Brain pericyte (primary cell): ENCODE measurements around the gene ECT2.
"Not testable (repeated sequence)": the region's sequence is repeated elsewhere in the genome, so short reads cannot be mapped to it uniquely, and the experiment has no call there.

Source experiments
- DNase-seq: peaks from one replicate; pipeline ENCODE4 v3.0.0-alpha.2; 2012; ENCODE audit warnings: low read depth, low spot score

The ECT2 gene

GRCh38 chr3:172750368-172751174 lies at the start of gene ECT2:
Gene ECT2, plus strand, starts transcription at chr3:172750726. Its CDS starts 3,805 bp downstream, at chr3:172754531.
- DNase-seq: peak; percentile 97

GRCh38 chr3:172700936-172701455 lies 49.5 kb upstream of the ECT2 start:
- no peak for DNase-seq

- DNase-seq: no peak
These were observed 48.8 kb upstream of the ECT2 start for GRCh38 chr3:172701751-172702150.

- DNase-seq: no peak
These were observed 48.3 kb upstream of the ECT2 start for GRCh38 chr3:172702256-172702655.

- not testable (repeated sequence) for DNase-seq
These were observed 47.8 kb upstream of the ECT2 start for GRCh38 chr3:172702731-172703130.

- no peak for DNase-seq
These were observed 46.5 kb upstream of the ECT2 start for GRCh38 chr3:172704001-172704400.

- DNase-seq: no peak
These were observed 45.4 kb upstream of the ECT2 start for GRCh38 chr3:172705170-172705569.

GRCh38 chr3:172707030-172707429 lies 43.5 kb upstream of the ECT2 start:
- DNase-seq: no peak

GRCh38 chr3:172707967-172708366 lies 42.6 kb upstream of the ECT2 start:
- no peak for DNase-seq

- no peak for DNase-seq
These were observed 41.4 kb upstream of the ECT2 start for GRCh38 chr3:172708921-172709773.

GRCh38 chr3:172709774-172710663 lies 40.5 kb upstream of the ECT2 start:
- peak; percentile 11 for DNase-seq

GRCh38 chr3:172710664-172711453 lies 39.7 kb upstream of the ECT2 start, which contains the start of gene NCEH1:
Gene NCEH1, minus strand, starts transcription at chr3:172711067. Its CDS starts 83 bp downstream, at chr3:172710984.
- DNase-seq: peak; percentile 66

- no peak for DNase-seq
These were observed 39.1 kb upstream of the ECT2 start for GRCh38 chr3:172711454-172711795.

GRCh38 chr3:172713316-172713715 lies 37.2 kb upstream of the ECT2 start:
- DNase-seq: no peak

- no peak for DNase-seq
These were observed 34.0 kb upstream of the ECT2 start for GRCh38 chr3:172716476-172716875.

GRCh38 chr3:172717493-172718088 lies 32.9 kb upstream of the ECT2 start:
- DNase-seq: no peak

GRCh38 chr3:172722536-172723040 lies 27.9 kb upstream of the ECT2 start:
- DNase-seq: not testable (repeated sequence)

GRCh38 chr3:172726380-172726779 lies 24.1 kb upstream of the ECT2 start:
- no peak for DNase-seq

GRCh38 chr3:172735014-172735413 lies 15.5 kb upstream of the ECT2 start:
- DNase-seq: no peak

- no peak for DNase-seq
These were observed 11.1 kb upstream of the ECT2 start for GRCh38 chr3:172739462-172739861.
